CD4-positive, alpha-beta T cell treated with Interleukin-15 for 1 hour (primary cell): Measurements from ENCODE around the gene KCNH1.

Experiments
- DNase-seq: peaks from one replicate; pipeline ENCODE4 v3.0.0-alpha.2; 2020

The KCNH1 gene

DNA sequence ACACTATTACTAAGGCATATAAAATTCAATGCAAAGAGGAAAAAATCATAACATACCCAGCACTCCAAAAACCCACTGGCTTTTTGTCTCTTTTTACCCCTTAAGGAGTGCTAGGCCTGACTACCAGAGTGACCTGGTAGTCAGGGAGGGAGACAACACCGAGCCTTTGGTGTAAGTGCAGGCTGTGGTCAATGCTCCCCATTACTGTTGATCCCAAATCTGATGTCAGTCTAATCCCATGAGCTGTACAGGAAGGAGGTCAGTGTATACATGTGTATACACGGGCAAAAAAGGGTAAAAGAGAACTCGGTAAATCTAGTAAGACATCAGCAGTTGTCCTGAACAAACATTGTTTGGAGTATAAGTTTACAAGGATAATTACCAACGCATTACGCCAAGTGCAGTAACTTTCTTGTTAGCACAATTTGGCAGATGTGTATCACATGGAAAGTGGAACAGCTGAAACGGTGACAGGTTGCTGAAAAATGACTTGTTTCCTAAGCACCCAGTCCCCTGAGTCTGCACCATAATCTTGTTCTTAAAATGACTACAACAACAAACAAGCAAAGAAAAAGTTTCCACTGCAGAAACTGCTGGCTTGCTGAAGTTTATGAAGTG lies 217.9 kb downstream of the KCNH1 start:
- DNase-seq, result no peak

DNA sequence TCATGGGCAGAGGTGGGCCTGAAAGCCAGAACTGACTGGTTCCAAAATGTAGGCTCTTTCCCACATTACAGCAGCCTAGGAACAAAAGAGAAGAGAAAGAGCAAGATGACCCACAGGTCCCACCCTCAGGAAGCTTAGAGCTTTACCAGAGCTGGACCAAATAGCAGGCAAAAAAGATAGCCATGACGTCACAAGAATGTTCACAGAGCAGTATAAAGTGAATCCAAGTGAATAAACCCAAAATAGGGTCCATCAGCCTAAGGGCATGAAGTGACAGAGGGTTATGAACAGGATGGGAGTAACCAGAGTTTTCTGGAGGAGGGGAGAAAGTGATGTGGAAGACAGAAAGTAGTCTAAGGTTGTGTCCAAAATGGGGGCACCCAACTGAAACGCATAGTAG lies 221.2 kb downstream of the KCNH1 start:
- no peak for DNase-seq

DNA sequence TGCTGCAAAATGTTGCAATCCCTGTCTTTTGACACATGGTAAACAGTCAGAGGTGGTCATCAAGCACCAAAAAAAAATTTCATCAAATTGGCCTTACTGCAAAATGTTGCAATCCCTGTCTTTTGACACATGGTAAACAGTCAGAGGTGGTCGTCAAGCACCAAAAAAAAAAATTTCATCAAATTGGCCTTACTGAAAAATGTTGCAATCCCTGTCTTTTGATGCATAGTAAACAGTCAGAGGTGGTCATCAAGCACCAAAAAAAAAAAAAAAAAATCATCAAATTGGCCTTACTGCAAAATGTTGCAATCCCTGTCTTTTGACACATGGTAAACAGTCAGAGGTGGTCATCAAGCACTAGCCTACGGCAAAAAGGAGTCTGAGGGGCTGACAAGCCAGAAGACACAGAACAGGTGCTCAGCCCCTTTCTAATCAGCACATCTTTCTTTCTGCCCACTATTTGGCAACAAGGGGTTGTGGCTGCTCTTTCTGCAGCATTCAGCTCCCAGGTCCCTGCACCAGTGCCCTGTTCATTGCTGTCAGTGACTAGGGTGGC lies 223.8 kb downstream of the KCNH1 start:
- no peak for DNase-seq

DNA sequence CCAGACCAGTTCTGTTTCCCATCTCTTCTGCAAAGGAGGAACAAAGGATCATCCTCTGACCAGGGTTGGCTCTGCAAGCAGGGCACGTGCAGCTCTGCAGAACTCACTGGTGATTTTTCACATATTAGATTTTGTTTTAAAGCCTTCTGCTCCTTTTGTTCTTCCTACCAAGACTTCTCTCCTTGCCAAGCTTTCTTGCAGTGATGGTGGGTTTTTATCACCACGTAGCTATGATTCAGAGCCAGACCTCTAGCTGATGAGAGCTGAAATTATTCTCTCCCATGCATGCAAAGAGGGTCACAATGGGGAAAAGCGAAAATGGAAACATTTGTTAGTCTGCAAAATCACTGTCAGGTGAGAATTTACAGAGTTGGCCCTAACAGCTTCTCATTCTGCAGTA lies 225.2 kb downstream of the KCNH1 start:
- DNase-seq, result no peak

DNA sequence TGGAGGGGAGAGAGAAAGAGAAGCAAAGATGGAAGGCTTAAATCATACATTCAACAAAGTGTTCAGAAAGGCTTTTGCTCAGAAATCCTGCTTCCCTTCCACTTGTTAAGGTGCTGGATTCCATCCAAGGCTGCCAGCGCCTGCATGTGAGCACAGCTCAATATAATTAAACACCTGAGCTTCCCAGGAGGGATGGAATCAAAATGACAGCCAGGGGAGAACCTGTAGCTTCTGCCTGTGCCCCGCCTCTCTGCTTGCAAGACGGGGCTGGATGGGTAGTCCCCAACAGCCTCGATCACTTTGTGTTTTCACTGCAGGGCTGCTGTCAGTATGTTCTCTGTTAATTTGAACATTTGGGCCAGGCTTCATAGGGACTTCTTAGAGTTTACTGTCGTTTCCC lies 225.7 kb downstream of the KCNH1 start:
- no peak for DNase-seq

DNA sequence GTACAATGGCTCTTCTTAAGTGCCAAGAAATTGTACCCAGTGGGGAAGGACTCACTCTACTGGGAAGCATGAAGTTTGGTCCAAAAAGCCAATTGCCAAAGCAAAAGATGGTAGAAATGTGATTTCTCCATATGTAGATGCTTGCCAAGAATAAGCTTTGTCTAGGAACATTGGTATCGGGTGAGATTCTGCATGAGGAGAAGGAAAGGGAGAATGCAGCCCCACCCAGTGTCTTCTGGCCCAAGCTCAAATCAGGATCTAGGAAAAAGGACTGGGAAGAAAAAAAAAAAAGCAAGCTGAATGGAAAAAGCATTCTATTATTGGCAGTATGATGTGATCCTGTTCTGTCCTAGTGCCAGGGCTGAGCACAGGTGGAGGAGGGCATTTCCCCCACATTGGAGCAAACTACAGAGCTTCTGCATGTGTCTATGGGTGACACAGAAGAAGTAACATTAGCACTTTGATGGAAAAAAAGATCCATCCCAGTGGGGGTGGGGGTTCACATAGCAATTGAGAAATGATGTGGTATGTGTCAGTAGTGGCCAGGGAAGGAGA lies 226.6 kb downstream of the KCNH1 start:
- DNase-seq, result no peak

DNA sequence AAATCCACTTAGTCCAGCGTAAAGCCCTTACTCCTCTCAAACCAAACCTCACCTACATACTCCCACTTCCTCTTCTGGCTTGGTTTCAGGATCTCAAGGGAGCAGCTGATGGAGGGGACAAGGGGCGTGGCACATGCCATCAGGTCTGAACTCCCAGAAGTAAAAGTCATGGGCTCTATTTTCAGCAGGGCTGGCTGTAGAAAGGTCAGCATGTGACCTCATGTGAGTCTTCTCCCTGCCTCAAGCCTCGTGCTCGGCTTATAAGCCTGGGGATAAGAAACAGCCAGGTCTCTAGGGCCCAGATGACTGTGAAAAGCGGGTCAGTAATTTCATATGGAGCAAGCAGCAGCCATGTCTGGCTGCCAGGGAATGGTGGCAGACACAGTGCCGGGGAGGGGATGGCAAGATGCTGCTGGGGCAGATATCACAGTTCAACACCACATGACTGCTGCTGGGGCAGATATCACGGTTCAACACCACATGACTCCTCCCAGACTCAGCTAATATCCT lies 227.9 kb downstream of the KCNH1 start:
- no peak for DNase-seq

DNA sequence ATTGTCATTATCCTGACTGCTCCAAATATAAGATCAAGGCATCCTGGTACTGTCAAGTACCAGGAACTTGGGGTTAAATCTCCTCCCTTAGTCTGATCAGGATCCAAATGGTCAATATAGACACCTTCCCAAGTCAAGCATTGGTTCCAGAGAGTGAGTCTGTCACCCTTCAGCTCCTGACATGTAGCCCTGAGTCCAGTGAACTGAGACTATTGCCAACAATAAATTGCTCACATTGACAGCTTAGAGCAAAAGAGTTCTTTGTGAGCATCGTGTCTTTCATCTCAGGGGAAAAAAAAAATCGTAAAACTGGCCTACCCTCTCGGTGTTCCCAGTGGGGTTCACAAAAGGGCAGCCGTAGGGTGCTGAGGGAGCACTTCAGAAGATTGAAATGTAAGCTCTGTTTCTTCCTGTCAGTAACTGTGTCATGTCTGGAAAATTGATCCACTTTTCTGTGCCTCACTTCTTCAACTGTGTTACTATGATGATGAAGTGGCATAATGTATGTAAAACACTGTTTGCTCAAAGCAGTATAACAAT lies 228.5 kb downstream of the KCNH1 start:
- DNase-seq, result no peak

DNA sequence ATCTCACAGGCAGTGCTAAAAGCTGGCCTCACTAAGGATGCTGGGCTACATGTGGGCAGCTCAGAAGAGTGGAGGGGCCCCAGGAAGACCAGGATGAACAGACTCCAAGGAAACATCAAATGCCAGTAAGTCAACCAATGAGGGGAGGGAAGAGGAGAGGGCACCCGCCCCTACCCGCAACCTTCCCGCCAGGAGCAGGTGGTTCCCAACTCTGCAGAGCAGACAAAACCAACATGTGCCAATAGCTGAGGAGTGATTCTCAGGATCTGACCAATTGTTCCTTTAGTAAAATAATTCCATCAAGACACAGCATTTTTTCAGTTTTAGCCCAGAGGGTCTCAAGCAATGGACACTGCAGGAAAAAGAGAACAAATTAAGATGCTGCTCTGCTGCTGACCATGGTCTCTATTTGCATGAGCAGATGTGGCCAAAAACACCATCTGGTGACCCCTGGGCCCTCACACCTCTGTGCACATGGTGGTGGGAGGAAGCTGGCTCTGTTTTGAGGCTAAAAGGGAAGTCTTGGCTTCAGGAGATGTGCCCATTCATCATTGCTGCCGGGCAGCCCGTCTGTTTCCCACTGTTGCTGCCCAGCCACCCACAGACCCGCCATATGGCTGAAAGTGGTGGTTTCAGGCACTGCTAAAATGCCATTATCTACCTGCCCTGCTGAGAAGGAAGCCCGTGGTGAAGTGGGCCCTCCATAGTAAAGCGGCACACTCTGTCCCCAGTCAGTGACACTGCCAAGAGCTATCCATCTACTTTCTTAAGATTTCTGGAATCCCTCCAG lies 231.8 kb downstream of the KCNH1 start:
- no peak for DNase-seq

DNA sequence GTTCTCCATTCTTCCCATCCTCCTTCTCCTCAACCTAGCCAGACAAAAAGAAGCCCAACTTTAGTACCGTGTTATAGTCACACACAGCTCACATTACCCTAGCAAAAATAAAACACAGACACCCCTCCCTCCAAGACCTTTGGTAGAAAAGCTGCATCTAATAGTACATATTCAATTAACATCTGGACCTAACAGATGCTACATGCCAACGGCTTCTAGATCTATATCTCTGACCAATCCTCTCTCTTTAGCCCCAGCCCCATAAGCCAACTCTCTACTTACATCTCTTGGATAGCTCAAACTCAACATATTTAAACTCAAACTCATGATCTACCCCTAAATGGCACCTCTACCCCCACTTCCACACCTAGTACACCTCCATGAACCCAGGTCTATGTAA lies 233.1 kb downstream of the KCNH1 start:
- no peak for DNase-seq

DNA sequence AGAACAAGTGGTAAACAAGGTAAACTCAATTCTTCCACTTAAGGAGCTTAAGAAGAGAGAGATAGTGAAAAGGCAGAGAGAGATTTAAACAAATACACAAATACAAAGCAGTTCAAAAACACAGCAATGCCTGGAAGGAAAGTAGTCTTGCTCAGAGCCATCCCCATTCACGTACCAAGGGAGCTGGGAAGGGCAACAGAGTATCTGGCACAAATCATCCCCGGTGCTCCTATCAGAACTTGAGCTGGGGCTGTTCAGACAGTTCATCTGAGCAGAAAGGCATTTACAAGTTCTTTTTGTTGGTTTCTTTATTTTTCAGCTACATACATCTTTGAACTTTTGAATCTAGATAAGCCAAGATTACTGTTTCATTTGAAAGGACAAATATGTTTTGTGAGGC lies 233.9 kb downstream of the KCNH1 start:
- DNase-seq, result no peak

DNA sequence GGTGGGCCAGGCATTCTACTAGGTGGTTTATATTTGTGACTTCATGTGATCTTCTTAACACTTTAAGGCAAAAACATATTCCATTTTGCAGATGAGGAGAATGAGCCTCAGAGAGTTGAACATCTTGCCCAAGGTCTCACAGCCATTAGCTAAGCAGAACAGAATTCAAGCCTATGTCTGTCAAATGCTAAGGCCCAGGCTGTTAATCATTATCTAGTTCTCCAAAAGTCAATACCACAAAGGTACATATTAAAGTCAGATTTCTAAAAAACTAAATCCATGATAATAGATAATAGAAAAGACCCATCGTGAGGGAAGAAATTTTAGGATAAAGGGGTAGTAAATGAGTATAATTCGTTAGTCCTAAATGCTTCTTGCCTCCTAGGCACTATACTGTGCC lies 234.3 kb downstream of the KCNH1 start:
- DNase-seq, result no peak

DNA sequence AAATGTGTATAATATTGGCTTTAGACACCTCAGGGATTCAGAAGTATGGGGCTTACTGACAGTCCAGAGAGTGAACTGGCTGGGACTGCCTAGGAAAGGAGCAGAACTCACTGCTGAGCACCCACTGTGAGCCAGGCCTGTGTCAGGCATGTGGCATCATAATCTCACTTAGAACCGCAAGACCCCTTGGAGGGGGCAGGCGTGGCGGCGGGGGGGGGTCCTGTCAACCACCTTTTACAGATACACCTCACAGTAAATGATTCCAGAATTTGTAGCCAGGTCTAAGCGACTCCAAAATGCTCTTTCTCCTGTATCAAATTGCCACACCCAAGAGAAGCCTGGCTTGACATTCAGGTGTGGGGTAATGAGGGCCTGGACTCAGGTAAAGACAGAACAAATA lies 235.5 kb downstream of the KCNH1 start:
- DNase-seq, result no peak

DNA sequence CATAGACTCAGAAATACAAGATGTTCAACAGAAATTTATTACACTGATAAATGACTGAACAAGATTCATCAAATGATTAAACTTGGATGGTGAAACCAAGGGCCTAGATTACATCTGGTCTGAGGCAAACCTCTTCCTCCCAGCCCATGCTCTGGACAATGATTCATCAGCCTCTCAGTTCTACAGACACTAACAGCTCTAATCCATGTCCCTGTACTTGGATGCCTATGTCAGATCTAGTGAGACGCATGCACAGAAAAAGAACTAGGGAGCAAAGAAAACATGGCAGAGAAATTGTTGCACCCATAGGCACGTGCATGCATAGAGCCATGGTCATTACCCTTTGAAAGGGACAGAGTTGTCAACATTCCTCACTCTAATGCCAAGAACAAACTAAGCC lies 250.1 kb downstream of the KCNH1 start:
- DNase-seq, result no peak

DNA sequence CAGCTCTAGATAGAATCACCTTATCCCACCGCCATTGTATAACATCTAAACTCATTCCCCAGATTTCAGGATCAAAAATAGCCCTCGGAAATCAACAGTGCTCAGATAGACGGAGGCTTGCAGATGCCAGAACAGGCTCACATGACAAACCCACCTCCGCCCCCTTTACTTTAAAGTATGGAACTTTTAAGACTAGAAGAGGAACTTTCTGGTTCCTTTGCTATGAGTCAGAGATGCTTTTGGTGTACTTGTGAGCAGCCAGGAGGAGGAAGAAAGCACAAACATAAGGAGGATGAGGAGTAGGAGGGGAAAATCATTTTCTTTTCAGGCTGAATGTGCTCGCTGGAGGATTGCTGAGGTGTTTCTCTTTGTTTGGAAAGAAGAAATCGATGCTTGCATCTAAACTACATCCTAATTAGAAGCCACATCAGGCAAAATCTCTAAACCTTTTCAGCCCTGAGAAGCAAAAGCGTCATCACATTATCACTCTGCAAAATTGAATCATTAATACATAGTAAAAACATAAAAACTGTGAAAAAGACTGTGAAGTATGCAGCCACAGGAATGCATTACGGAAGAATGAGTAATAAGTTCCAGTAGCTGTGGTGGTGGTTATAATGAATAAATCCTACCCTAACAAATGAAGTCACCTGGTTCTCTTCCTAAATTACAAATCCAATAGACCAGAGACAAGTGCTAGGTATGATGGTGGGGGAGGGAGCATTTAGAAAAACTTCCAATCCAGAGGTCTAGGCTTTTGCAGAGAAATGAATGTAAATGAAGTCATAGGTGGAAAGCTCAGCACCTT lies 251.3 kb downstream of the KCNH1 start:
- DNase-seq, result no peak

DNA sequence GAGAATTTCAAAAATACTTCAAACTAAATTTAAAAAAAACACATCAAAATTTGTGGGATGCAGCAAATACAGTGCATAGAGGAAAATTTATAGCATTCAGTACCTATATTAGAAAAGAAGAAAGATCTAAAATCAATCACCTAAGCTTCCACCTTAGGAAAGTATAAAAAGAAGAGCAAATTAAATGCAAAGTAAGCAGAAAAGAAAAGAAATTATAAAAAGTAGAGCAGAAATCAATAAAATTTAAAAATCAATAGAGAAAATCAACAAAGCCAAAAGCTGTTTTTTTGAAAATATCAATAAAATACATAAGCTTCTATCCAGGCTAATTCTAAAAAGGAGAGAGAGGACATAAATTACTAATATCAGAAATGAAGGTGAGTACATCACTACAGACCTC lies 255.4 kb downstream of the KCNH1 start:
- no peak for DNase-seq

DNA sequence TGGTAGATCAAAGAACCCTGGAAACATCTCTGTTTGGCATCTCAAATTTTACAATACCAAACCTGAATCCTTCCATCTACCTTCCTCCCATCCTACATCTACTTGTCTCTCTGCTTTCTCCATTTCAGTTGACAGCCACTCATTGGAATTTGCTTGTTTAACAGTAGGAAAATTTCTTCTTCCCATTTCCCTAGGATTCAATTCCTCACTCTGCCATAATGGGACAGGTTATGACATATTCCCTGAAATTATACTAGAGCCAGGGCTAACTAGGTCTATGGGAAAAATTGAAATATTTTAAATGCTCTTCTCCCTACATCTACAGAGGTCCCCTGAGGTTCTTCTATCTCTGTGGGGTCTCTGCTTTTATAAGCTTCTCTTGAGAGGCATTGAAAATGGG lies 257.7 kb downstream of the KCNH1 start:
- DNase-seq, result no peak

DNA sequence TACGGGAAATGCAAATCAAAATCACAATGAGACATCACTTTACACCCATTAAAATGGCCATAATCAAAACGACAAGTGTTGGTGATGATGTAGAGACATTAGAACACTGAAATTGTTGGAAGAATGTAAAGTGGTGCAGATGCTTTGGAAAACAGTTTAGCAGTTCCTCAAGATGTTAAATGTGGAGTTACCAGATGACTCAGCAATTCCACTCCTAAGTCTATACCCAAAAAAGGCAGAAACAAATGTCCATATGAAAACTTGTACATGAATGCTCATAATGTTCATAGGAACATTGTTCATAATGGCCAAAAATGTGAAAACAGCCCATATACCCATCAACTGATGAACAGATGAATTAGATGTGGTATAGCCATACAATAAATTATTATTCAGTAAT lies 267.4 kb downstream of the KCNH1 start:
- no peak for DNase-seq

DNA sequence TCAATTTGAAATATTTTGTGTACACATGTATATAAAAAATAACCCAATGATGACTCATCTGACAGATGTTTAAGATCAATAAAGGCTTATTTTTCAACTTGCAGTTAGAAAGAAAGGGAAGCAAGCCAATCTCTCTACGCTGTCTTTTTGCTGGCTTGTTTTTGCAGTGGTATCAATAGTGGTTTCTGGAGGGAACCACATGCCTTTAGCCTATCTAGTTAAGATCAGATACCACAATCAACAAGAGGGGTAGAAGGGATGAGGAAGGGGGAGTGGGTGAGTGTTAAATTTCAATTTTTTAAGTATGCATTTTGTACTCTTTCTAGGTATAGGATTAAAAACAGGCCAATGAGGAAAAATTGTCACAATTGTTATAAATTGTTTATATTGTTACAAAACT lies 276.2 kb downstream of the KCNH1 start:
- no peak for DNase-seq

DNA sequence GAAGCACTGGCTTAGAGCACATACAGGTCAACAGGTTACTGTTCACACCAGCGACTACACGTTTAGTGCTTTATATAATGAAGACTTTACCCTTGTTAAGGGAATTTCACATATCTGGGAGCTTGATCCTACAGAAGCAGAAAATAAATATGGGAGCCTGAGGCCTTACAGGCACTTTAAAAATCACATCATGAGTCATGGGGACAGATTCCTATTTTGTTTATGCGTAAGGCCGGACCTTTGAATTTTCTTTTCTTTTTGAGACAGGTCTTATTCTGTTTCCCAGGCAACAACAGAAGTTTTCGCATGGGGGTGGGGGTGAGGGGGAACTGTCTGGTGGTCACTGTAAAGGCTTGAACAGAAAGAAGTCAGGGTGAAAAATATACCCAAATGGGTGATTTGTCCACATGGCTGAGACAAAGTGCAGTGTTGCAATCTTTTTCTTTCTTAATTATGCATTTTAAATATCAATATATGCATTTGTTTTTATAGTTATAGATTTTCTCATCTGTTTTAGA lies 276.7 kb downstream of the KCNH1 start:
- DNase-seq, result no peak

DNA sequence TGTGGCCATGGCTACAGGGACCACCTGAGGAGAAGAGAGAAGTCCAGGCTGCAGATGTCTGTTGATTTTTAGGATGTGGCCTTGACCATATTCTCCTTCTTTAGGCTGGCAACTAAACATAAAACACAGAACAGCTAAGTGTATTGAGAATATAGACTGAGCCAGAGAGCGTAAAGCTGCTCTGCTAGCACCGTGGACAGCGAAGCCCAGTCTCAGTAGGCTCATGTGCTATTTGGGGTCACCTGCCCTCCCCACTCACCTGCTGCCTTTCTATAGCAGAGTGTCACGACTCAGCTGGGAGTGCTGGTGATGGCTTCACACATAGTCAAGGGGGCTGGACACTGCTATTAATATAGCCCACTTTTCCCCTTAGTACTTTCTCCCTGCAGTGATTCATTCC lies 278.5 kb downstream of the KCNH1 start:
- no peak for DNase-seq

DNA sequence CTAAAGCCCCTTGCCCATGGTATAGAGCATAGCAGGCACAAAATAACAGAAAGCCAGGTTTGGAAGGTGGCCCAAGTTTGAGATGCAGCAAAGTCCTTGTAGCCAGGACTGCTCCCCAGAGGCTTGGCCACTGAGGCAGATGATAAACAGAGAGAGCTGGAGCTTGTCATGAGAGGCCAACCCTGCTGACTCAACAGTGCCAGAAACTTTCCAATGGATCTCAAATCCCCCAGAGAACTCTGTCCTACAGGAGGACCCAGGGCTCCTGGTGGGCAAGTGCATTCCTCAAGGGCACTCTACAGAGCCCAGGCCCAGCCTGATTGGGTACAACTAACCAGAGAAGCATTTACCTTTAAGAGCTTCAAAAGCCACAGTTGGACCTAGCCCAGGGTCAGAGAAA lies 280.7 kb downstream of the KCNH1 start:
- no peak for DNase-seq

DNA sequence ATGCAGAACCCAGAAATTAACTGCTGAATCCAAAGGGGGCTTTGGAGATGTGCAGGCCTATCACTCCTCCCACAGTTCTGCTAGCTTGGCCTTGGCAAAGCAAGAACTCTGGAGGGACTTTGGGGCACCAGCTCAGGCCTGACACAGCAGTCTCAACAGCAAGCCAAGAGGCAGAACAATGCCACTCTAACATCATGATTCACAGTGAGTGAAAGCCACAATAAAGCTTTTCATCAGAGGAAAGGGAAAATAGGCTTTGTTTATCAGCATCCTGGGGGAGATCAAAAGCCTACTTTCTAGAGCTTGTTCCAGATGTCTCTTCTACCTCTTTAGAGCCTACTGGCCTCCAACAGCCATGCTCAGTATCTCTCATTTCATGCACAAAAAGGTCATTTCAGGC lies 283.4 kb downstream of the KCNH1 start:
- no peak for DNase-seq
